OCI-LY7 (cell line): Measurements from ENCODE around the gene TSPAN9.

Source experiments
- CTCF ChIP-seq: fragments of 200-600 bp; sonication (generic); conservative IDR thresholded peaks from 2 replicates; pipeline ENCODE4 v1.5.1; 2014; ENCODE audit warnings: mild to moderate bottlenecking, antibody characterized with exemption, low read length, moderate library complexity, mixed read lengths
- EZH2phosphoT487 ChIP-seq: fragments of 200-600 bp; sonication (generic); IDR thresholded peaks from 2 replicates; pipeline ENCODE4 v1.6.1; 2018; ENCODE audit warnings: low read depth, borderline replicate concordance, mild to moderate bottlenecking, mixed run types, antibody characterized with exemption, low read length, moderate library complexity, mixed read lengths

GRCh38 chr12:3308063-3308462 lies 230.9 kb downstream of the TSPAN9 start:
- TF ChIP-seq CTCF = no peak
- TF ChIP-seq EZH2phosphoT487 = no peak
